ENCODE results near the gene C1QB.
"Not testable (repeated sequence)": the region's sequence is repeated elsewhere in the genome, so short reads cannot be mapped to it uniquely, and the experiment has no call there.

C1QB gene

DNA sequence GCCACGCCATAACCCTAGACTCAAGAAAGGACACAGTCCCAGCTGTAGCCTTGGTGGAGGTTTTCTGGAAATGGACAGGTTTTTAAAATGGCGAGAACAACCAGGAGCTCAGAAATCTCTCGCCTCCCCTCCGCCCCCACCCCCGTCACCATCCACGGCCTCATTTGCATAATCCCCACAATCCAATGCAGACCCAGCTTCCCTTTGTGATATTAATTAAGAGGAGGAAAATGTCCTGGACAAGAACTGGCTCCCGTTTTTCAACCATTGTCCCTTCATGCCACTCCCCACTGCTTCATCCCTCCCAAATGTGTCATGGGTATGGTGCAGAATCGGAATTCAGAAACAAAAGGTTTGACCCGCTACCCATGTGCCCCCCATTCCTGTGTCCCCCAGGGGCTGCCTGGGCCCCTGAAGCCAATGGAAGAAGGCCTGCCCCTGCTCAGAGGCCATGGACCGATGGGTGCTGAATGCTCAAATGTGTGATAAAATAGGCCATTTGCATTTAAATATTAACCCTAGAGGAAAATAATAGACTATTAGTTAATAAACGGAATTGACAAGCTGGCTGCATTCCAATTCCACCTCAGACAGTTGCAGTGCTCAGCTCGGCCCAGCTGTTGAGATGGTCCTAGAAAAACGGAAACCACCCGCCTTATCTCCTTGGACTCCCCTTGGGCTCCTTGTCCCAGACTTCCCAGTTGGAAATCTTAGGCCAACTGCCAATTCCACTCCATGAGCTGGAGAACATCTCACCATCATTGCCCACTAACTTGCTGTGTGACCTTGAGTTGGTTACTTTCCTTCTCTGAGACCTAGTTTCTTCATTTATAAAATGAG is 46.9 kb downstream of the C1QB start:
- DNase-seq (ENCODE audit: low read depth), result no peak

DNA sequence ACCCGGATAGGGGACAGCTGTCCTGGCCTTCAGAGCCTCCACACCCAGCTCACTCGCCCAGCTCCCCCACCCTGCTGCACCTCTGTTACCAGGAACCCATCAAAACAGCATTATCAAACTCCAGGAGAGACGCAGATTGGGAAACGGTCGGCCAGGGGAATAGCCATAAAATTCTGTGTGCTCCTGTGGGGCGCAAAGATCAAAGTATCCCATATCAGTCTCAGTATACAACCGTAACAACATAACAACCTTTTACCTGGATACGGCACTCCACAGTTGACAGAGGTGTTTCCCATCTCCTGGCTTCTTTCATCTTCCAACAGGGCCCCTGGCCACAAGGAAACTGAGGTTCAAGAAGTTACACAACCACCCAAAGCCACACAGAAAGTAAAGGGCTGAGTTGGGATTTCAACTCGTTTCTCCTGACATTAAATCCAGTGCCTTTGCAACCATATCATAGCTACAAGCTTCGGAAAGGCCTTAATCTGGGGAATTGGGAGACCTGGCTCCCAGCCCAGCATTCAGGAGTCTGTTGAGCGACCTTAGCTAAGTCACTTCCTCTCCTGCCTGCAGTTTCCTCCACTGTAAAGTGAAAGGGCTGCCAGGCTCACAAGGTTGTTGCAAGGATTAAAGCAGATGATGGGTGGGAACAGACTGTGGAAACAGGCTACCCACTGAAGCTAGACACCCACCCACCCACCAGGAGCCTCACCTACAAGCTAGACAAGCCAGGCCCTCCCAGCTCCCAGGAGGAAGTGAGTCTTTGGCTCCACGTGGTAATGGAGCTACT is 49.5 kb downstream of the C1QB start:
- no peak for DNase-seq (ENCODE audit: low read depth)

DNA sequence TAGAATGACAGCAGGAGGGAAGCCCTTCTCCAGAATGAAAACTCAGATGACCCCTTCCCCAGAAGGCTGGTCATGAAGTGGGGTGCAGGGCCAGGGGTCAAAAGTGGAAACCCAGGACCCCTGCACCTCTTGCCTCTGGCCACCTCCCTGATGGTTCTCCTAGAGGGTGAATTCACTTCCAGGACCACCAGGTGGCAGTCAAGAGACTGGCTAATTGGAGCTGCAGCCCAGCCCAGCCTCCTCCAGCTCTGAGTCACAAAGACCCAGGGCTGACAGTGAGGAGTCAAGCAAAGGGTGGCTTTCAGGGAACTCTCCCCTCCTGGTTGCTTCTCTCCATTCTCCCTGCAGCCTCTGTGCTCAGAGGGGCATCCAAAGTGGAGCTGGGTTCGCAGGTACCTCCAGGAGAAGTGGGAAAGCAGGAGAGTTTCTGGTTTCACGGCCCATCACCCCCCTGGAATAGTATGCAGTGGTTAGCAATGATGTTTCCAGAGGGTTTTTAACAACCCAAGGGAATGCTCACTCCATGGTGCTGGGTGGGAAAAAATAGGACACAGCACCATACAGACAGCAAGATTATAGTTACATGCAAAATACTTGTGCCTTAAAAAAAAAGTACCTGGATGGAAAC is 51.5 kb downstream of the C1QB start:
- DNase-seq (ENCODE audit: low read depth), result peak; percentile 70

DNA sequence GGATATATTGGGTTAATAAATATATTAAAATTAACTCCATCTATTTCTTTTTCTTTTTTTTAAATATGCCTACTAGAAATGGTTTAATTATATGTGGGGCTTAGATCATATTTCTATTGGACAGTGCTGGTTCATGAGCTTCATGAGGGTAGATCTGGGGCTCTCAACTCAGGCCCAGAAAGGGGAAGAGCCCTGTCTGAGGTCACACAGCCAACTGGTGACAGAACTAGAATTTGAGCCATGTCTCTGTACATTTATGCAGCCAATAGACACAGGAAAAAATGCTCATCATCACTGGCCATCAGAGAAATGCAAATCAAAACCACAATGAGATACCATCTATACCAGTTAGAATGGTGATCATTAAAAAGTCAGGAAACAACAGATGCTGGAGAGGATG is 52.5 kb downstream of the C1QB start:
- DNase-seq (ENCODE audit: low read depth), result no peak

DNA sequence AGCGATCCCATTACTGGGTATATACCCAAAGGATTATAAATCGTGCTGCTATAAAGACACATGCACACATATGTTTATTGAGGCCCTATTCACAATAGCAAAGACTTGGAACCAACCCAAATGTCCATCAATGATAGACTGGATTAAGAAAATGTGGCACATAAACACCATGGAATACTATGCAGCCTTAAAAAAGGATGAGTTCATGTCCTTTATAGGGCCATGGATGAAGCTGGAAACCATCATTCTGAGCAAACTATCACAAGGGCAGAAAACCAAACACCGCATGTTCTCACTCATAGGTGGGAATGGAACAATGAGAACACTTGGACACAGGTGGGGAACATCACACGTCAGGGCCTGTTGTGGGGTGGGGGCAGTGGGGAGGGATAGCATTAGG is 53.1 kb downstream of the C1QB start:
- DNase-seq (ENCODE audit: low read depth), result not testable (repeated sequence)

DNA sequence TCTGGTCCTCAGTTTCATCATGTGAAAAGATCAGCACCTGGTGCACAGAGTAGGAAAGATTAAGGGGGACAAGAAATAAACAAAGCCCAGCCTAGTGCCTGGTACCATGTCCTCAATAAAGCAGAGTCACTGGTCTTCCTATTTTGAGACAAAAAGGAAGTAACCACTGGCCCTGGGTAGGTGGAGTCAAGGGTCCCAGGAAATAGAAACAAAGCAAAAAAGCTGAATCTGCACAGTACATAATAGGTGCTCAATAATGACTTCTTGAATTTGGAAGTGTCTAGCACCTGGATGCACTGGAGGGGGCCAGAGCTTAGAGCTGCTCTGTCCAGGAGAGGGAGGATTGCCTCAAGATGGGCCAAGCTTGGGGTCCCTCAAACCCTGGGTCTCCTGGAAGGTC is 55.7 kb downstream of the C1QB start:
- no peak for DNase-seq (ENCODE audit: low read depth)

DNA sequence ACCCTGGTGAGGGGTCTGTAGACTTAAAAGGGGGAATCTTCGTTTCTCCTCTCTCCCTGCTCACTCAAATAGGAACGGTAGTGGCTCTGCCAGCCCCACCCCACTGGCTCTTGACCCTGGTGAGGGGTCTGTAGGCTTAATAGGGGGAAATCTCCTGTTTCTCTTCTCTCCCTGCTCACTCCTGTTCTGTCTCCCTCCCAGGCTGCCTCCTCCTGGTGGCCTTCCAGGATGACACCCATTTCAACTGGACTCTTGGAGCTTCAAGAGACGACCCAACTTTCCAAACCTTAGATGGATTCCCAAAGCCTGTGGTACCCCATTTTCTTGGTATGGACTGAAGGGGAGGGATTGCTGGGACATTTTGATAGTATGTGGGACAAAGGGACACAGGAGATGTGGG is 56.2 kb downstream of the C1QB start:
- no peak for DNase-seq (ENCODE audit: low read depth)

DNA sequence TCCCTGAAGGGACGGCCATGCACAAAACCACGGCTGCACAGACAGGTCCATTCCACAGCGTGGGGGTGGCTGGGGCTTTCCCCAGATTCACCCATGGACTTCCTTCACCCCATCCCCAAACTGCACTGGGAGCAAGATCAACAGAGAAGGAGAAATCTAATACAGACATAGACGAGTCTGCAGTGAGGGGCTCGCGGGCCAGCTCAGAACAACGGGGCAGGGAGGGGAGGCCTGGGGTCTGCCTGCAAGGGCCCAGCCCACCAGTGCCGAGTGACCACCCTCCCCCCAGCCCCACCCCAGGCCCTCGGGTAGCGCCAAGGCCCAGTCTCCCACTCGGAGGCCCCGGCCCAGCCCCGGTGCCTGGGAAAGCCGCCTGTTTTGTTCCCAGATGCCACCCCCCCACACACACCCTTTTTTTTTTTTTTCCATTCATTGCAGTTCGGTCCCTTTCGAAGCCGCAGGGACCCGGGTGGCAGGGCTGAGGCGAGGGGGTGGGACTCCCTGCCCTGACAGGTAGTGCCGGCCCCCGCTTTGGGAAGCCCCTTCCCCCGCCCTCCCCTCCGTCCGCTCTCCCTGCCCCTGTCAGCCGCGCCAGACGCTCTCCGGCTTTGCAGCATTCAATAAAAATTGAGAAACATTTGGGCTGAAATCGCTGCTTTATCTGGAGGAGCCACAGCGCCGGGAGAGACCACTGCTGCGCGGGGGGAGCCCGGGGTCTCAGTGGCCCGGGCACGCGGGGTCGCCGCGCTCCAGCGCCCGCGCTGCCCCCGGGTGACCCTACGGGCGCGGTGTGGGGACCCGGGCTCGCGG is 57.1 kb downstream of the C1QB start:
- peak; percentile 22 for DNase-seq (ENCODE audit: low read depth)

DNA sequence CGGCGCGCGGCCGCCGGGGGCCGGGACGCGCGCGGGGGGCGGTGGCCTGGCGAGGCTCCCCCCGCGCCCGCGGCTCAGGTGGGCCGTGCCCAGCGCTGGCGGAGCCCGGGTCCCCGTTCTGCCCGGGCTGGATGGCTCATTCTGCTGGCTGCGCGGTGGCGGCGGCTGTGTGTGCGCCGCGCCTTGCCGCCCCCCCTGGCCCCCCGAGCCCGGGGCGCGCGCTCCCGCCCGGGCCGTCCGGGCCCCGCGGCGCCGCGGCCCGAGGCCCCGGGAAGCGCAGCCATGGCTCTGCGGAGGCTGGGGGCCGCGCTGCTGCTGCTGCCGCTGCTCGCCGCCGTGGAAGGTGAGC is 57.6 kb downstream of the C1QB start, which contains the start of gene EPHB2:
TSS of gene EPHB2 (plus strand) at position 139 of the 349 bp plus-strand sequence. CDS start at position 283, 144 bp downstream.
- DNase-seq (ENCODE audit: low read depth), result peak; percentile 27

DNA sequence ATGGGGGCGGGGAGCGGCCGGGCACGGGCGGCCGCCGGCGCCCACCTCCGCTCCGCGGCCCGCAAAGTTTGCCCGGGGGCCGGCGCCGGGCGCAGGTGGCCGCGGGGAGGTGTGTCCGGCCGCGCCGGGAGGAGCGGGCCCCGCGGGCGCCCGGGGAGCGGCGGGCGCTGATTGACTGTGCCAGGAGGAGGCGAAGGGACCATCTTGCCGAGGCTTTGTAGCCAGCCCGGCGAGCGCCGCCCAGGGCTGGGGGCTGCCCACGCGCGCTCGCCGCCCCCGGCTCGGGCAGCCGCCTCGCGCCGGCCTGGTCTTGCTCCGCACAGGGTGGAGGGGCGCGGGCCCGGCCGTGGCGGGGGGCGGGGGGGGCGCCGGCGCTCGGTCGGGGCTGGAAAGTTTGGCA is 58.0 kb downstream of the C1QB start:
- no peak for DNase-seq (ENCODE audit: low read depth)

All from activated T-cell treated with anti-CD3 and anti-CD28 coated beads for 48 hours (primary cell).